GM23338 (cell line): ENCODE measurements around the gene IGF2R. TPM values are rescaled to one million over a fixed set of nuclear protein-coding genes. Genes with fewer than 3 reads are reported as not detected.

ENCODE experiments used
- ATAC-seq: fragments of 200-7000 bp; cut with Tn5 transposase; 3 replicates; pipeline ENCODE4 v1.9.1; 2020
- DNase-seq: peaks from one replicate; pipeline ENCODE4 v3.0.0-alpha.2; 2015; ENCODE audit warnings: low spot score
- H2AFZ ChIP-seq: fragments of 200-600 bp; sonication (generic); 2 replicates; pipeline ENCODE4 v1.8.0; 2016; ENCODE audit warnings: antibody characterized with exemption, mild to moderate bottlenecking, moderate library complexity
- H3F3A ChIP-seq: fragments of 200-600 bp; sonication (generic); replicated peaks from 2 replicates; pipeline ENCODE4 v1.8.0; 2017; ENCODE audit warnings: antibody characterized with exemption, mixed run types, low read depth
- H3K27ac ChIP-seq: fragments of 200-600 bp; sonication (generic); 2 replicates; pipeline ENCODE4 v1.6.1; 2016; ENCODE audit warnings: low read depth
- H3K27me3 ChIP-seq: fragments of 200-600 bp; sonication (generic); 2 replicates; pipeline ENCODE4 v1.8.0; 2016; ENCODE audit warnings: mild to moderate bottlenecking, mixed run types, moderate library complexity; ENCODE audit not compliant: insufficient read depth
- H3K36me3 ChIP-seq: fragments of 200-600 bp; sonication (generic); 2 replicates; pipeline ENCODE4 v1.8.0; 2016; ENCODE audit warnings: mild to moderate bottlenecking; ENCODE audit not compliant: insufficient read depth
- H3K4me1 ChIP-seq: fragments of 200-600 bp; sonication (generic); 2 replicates; pipeline ENCODE4 v1.8.0; 2016; ENCODE audit warnings: mild to moderate bottlenecking, moderate library complexity; ENCODE audit not compliant: insufficient read depth
- H3K4me2 ChIP-seq: fragments of 200-600 bp; sonication (generic); 2 replicates; pipeline ENCODE4 v1.7.1; 2017; ENCODE audit warnings: mixed run types
- H3K4me3 ChIP-seq: fragments of 200-600 bp; sonication (generic); 2 replicates; pipeline ENCODE4 v1.6.1; 2016; ENCODE audit warnings: mixed run types
- H3K79me2 ChIP-seq: fragments of 200-600 bp; sonication (generic); replicated peaks from 2 replicates; pipeline ENCODE4 v1.8.0; 2017; ENCODE audit warnings: mild to moderate bottlenecking; ENCODE audit not compliant: insufficient read depth
- H3K9me2 ChIP-seq: fragments of 200-600 bp; sonication (generic); 2 replicates; pipeline ENCODE4 v1.8.0; 2017; ENCODE audit not compliant: insufficient read depth
- H4K20me1 ChIP-seq: fragments of 200-600 bp; sonication (generic); replicated peaks from 2 replicates; pipeline ENCODE4 v1.8.0; 2017; ENCODE audit warnings: mild to moderate bottlenecking; ENCODE audit not compliant: insufficient read depth
- H3K27ac Mint-ChIP-seq: 2 replicates; pipeline ENCODE4 v1.8.0; 2020; ENCODE audit warnings: inconsistent platforms, mild to moderate bottlenecking, moderate library complexity, mixed read lengths
- H3K27me3 Mint-ChIP-seq: 3 replicates; pipeline ENCODE4 v1.8.0; 2022; ENCODE audit warnings: low read depth, mild to moderate bottlenecking, moderate library complexity, mixed read lengths, inconsistent platforms; ENCODE audit not compliant: insufficient read depth, poor library complexity
- H3K36me3 Mint-ChIP-seq: 3 replicates; pipeline ENCODE4 v1.8.0; 2021; ENCODE audit warnings: low read depth, mild to moderate bottlenecking, inconsistent platforms, moderate library complexity, mixed read lengths
- H3K4me1 Mint-ChIP-seq: 3 replicates; pipeline ENCODE4 v1.8.0; 2020; ENCODE audit warnings: mild to moderate bottlenecking, inconsistent platforms, mixed read lengths
- H3K4me3 Mint-ChIP-seq: 3 replicates; pipeline ENCODE4 v1.8.0; 2021; ENCODE audit warnings: moderate library complexity, mild to moderate bottlenecking, inconsistent platforms, mixed read lengths
- H3K9me3 Mint-ChIP-seq: 3 replicates; pipeline ENCODE4 v1.8.0; 2020; ENCODE audit warnings: moderate library complexity, mild to moderate bottlenecking, inconsistent platforms, mixed read lengths
- CREB1 ChIP-seq: fragments of 250-450 bp; sonication (Bioruptor Pico); IDR thresholded peaks from 2 replicates; pipeline ENCODE4 v1.5.0; 2020; ENCODE audit warnings: low read depth, mild to moderate bottlenecking, moderate library complexity
- EZH2 ChIP-seq: fragments of 200-600 bp; sonication (generic); IDR thresholded peaks from one replicate; pipeline ENCODE4 v1.8.0; 2017; ENCODE audit warnings: antibody characterized with exemption, mild to moderate bottlenecking, low read depth; ENCODE audit not compliant: unreplicated experiment
- EZH2phosphoT487 ChIP-seq: fragments of 200-600 bp; sonication (generic); IDR thresholded peaks from one replicate; pipeline ENCODE4 v1.8.1; 2018; ENCODE audit warnings: antibody characterized with exemption; ENCODE audit not compliant: unreplicated experiment
- JUNB ChIP-seq: IDR thresholded peaks from one replicate; pipeline ENCODE4 v1.6.1; 2016; ENCODE audit warnings: antibody characterized with exemption; ENCODE audit not compliant: unreplicated experiment
- NANOG ChIP-seq: IDR thresholded peaks from 2 replicates; pipeline ENCODE4 v1.6.1; 2016; ENCODE audit warnings: antibody characterized with exemption, borderline replicate concordance
- POLR2AphosphoS5 ChIP-seq: IDR thresholded peaks from 2 replicates; pipeline ENCODE4 v1.6.1; 2016; ENCODE audit warnings: antibody characterized with exemption, low read depth
- STAT1 ChIP-seq: IDR thresholded peaks from one replicate; pipeline ENCODE4 v1.6.1; 2016; ENCODE audit warnings: antibody characterized with exemption; ENCODE audit not compliant: unreplicated experiment
- ZNF114 ChIP-seq: fragments of 250-450 bp; sonication (Bioruptor Pico); IDR thresholded peaks from 2 replicates; pipeline ENCODE4 v1.5.0; 2020; ENCODE audit warnings: mild to moderate bottlenecking, moderate library complexity
- ZNF331 ChIP-seq: fragments of 250-450 bp; sonication (Bioruptor Pico); IDR thresholded peaks from 2 replicates; pipeline ENCODE4 v1.5.0; 2020; ENCODE audit warnings: low read depth, mild to moderate bottlenecking, moderate library complexity
- polyA plus RNA-seq: library from polyadenylated mRNA; unstranded; fragments of >200 nt; fragmentation: Nextera tagmentation; extraction: Ambion mirVana; gene quantifications from 2 replicates; pipeline ENCODE4 v1.2.1, GENCODE V29; 2016
- total RNA-seq: library from RNA; depleted of rRNA; stranded (reverse); fragments of >200 nt; shearing (Covaris generic); gene quantifications from 2 replicates; pipeline ENCODE4 v1.2.3, GENCODE V29; 2014
- TF ChIP-seq, protein P1 (sequence below): IDR thresholded peaks from one replicate; pipeline ENCODE4 v1.6.1; 2018; ENCODE audit warnings: antibody characterized with exemption; ENCODE audit not compliant: unreplicated experiment
- TF ChIP-seq, protein P2 (sequence below): fragments of 250-450 bp; sonication (Bioruptor Pico); IDR thresholded peaks from 2 replicates; pipeline ENCODE4 v1.5.0; 2020; ENCODE audit warnings: mild to moderate bottlenecking, moderate library complexity
- TF ChIP-seq, protein P3 (sequence below): IDR thresholded peaks from 2 replicates; pipeline ENCODE4 v1.6.1; 2016; ENCODE audit warnings: antibody characterized with exemption
- TF ChIP-seq, protein P4 (sequence below), 2 experiments: fragments of 200-600 bp in 1 of 2; sonication (generic) in 1 of 2; conservative IDR thresholded peaks; 2 replicates each; pipeline versions ENCODE4 v1.5.1 to v1.6.1; 2016 to 2017; ENCODE audit warnings: antibody characterized with exemption in 2 of 2, low read depth in 2 of 2, mild to moderate bottlenecking in 2 of 2, moderate library complexity in 1 of 2

Gene IGF2R
- total and polyA plus RNA-seq, 2 experiments from 2014 or later: 12.5 to 76.4 TPM

DNA sequence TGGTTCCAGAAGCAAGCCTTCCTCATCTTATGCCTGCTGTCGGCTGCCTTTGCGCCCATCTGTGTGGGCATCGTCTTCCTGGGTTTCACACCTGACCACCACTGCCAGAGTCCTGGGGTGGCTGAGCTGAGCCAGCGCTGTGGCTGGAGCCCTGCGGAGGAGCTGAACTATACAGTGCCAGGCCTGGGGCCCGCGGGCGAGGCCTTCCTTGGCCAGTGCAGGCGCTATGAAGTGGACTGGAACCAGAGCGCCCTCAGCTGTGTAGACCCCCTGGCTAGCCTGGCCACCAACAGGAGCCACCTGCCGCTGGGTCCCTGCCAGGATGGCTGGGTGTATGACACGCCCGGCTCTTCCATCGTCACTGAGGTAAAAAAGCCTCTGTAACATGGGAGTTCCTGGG, 153.1 kb downstream of the IGF2R start (continued):
- no peak for TF ChIP-seq CREB1 (CRISPR knock-in tag)

DNA sequence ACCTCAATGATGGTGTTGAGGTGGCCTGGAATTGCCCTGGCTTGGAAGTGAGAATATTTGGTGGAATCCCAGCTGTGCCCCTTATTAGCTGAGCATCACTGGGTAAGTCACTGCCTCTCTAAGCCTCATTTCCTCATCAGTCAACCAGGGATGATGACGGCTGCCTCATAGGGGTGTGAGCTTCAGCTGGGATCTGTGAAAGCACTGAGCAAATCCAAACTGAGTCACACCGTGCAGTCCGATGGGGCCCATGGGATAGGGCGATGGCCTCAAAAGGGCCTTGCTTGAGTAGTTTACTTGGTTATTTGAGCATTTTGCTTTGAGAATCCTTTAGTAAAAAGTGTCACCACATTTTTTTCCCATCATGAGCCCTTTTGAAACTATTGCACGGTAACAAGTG, 153.9 kb downstream of the IGF2R start:
- Mint-ChIP-seq H3K4me1 (no peaks in the 10 kb centered on the region), H3K27ac (no peak overlapping the region), H3K27me3 (peaks cover 4% of the 10 kb centered on the region), H3K4me3 (no peak overlapping the region), H3K9me3 (peaks cover 17% of the 10 kb centered on the region), H3K36me3 (peaks cover 15% of the 10 kb centered on the region)
- H3K27me3 ChIP-seq: no peaks in the 10 kb centered on the region
- no peaks in the 10 kb centered on the region for H3K4me1 ChIP-seq
- H3K4me2 ChIP-seq: no peak overlapping the region
- DNase-seq (no peak), ATAC-seq (no peak)
- TF ChIP-seq, protein P1, sequence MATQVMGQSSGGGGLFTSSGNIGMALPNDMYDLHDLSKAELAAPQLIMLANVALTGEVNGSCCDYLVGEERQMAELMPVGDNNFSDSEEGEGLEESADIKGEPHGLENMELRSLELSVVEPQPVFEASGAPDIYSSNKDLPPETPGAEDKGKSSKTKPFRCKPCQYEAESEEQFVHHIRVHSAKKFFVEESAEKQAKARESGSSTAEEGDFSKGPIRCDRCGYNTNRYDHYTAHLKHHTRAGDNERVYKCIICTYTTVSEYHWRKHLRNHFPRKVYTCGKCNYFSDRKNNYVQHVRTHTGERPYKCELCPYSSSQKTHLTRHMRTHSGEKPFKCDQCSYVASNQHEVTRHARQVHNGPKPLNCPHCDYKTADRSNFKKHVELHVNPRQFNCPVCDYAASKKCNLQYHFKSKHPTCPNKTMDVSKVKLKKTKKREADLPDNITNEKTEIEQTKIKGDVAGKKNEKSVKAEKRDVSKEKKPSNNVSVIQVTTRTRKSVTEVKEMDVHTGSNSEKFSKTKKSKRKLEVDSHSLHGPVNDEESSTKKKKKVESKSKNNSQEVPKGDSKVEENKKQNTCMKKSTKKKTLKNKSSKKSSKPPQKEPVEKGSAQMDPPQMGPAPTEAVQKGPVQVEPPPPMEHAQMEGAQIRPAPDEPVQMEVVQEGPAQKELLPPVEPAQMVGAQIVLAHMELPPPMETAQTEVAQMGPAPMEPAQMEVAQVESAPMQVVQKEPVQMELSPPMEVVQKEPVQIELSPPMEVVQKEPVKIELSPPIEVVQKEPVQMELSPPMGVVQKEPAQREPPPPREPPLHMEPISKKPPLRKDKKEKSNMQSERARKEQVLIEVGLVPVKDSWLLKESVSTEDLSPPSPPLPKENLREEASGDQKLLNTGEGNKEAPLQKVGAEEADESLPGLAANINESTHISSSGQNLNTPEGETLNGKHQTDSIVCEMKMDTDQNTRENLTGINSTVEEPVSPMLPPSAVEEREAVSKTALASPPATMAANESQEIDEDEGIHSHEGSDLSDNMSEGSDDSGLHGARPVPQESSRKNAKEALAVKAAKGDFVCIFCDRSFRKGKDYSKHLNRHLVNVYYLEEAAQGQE: no peak
- TF ChIP-seq, protein P2, sequence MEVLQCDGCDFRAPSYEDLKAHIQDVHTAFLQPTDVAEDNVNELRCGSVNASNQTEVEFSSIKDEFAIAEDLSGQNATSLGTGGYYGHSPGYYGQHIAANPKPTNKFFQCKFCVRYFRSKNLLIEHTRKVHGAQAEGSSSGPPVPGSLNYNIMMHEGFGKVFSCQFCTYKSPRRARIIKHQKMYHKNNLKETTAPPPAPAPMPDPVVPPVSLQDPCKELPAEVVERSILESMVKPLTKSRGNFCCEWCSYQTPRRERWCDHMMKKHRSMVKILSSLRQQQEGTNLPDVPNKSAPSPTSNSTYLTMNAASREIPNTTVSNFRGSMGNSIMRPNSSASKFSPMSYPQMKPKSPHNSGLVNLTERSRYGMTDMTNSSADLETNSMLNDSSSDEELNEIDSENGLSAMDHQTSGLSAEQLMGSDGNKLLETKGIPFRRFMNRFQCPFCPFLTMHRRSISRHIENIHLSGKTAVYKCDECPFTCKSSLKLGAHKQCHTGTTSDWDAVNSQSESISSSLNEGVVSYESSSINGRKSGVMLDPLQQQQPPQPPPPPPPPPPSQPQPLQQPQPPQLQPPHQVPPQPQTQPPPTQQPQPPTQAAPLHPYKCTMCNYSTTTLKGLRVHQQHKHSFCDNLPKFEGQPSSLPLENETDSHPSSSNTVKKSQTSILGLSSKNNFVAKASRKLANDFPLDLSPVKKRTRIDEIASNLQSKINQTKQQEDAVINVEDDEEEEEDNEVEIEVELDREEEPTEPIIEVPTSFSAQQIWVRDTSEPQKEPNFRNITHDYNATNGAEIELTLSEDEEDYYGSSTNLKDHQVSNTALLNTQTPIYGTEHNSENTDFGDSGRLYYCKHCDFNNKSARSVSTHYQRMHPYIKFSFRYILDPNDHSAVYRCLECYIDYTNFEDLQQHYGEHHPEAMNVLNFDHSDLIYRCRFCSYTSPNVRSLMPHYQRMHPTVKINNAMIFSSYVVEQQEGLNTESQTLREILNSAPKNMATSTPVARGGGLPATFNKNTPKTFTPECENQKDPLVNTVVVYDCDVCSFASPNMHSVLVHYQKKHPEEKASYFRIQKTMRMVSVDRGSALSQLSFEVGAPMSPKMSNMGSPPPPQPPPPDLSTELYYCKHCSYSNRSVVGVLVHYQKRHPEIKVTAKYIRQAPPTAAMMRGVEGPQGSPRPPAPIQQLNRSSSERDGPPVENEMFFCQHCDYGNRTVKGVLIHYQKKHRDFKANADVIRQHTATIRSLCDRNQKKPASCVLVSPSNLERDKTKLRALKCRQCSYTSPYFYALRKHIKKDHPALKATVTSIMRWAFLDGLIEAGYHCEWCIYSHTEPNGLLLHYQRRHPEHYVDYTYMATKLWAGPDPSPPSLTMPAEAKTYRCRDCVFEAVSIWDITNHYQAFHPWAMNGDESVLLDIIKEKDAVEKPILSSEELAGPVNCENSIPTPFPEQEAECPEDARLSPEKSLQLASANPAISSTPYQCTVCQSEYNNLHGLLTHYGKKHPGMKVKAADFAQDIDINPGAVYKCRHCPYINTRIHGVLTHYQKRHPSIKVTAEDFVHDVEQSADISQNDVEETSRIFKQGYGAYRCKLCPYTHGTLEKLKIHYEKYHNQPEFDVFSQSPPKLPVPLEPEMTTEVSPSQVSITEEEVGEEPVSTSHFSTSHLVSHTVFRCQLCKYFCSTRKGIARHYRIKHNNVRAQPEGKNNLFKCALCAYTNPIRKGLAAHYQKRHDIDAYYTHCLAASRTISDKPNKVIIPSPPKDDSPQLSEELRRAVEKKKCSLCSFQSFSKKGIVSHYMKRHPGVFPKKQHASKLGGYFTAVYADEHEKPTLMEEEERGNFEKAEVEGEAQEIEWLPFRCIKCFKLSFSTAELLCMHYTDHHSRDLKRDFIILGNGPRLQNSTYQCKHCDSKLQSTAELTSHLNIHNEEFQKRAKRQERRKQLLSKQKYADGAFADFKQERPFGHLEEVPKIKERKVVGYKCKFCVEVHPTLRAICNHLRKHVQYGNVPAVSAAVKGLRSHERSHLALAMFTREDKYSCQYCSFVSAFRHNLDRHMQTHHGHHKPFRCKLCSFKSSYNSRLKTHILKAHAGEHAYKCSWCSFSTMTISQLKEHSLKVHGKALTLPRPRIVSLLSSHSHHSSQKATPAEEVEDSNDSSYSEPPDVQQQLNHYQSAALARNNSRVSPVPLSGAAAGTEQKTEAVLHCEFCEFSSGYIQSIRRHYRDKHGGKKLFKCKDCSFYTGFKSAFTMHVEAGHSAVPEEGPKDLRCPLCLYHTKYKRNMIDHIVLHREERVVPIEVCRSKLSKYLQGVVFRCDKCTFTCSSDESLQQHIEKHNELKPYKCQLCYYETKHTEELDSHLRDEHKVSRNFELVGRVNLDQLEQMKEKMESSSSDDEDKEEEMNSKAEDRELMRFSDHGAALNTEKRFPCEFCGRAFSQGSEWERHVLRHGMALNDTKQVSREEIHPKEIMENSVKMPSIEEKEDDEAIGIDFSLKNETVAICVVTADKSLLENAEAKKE (CRISPR knock-in tag): no peak
- TF ChIP-seq EZH2phosphoT487 (no peak), STAT1 (no peak), NANOG (no peak), CREB1 (CRISPR knock-in tag) (no peak), JUNB (no peak), EZH2 (no peak), ZNF331 (CRISPR knock-in tag) (no peak), ZNF114 (CRISPR knock-in tag) (no peak), POLR2AphosphoS5 (no peak)
- TF ChIP-seq, protein P3, sequence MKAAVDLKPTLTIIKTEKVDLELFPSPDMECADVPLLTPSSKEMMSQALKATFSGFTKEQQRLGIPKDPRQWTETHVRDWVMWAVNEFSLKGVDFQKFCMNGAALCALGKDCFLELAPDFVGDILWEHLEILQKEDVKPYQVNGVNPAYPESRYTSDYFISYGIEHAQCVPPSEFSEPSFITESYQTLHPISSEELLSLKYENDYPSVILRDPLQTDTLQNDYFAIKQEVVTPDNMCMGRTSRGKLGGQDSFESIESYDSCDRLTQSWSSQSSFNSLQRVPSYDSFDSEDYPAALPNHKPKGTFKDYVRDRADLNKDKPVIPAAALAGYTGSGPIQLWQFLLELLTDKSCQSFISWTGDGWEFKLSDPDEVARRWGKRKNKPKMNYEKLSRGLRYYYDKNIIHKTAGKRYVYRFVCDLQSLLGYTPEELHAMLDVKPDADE: no peak
- TF ChIP-seq, protein P4, sequence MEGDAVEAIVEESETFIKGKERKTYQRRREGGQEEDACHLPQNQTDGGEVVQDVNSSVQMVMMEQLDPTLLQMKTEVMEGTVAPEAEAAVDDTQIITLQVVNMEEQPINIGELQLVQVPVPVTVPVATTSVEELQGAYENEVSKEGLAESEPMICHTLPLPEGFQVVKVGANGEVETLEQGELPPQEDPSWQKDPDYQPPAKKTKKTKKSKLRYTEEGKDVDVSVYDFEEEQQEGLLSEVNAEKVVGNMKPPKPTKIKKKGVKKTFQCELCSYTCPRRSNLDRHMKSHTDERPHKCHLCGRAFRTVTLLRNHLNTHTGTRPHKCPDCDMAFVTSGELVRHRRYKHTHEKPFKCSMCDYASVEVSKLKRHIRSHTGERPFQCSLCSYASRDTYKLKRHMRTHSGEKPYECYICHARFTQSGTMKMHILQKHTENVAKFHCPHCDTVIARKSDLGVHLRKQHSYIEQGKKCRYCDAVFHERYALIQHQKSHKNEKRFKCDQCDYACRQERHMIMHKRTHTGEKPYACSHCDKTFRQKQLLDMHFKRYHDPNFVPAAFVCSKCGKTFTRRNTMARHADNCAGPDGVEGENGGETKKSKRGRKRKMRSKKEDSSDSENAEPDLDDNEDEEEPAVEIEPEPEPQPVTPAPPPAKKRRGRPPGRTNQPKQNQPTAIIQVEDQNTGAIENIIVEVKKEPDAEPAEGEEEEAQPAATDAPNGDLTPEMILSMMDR (conservative IDR thresholded peaks at IDR 0.05; ENCODE audit: low read depth in 2 of 2): no peak
- no peaks in the 10 kb centered on the region for H3K79me2 ChIP-seq
- H2AFZ ChIP-seq: no peak overlapping the region
- no peaks in the 10 kb centered on the region for H4K20me1 ChIP-seq
- no peaks in the 10 kb centered on the region for H3K36me3 ChIP-seq
- no peak overlapping the region for H3K27ac ChIP-seq
- no peak overlapping the region for H3K4me3 ChIP-seq
- no peaks in the 10 kb centered on the region for H3K9me2 ChIP-seq
- H3F3A ChIP-seq: no peaks in the 10 kb centered on the region
